GM19351 (cell line): ENCODE data around the gene ASTL.
A peak's percentile ranks its signal among the peaks of the same experiment; 100 is the strongest.
"Not testable (repeated sequence)": the region's sequence is repeated elsewhere in the genome, so short reads cannot be mapped to it uniquely, and the experiment has no call there.

Experiments used
- ATAC-seq: cut with Tn5 transposase; IDR thresholded peaks from one replicate; pipeline ENCODE4 v1.9.1; 2021; ENCODE audit warnings: mild to moderate bottlenecking, moderate library complexity; ENCODE audit not compliant: unreplicated experiment

ASTL gene

GRCh38 chr2:96138179-96139145 is at the start of gene ASTL:
Gene ASTL, minus strand, starts transcription at chr2:96138502. Its CDS starts 66 bp downstream, at chr2:96138436.
- ATAC-seq: no peak

GRCh38 chr2:96186562-96186961 is 48.3 kb upstream of the ASTL start:
- no peak for ATAC-seq

GRCh38 chr2:96185516-96185915 is 47.2 kb upstream of the ASTL start:
- ATAC-seq: no peak

GRCh38 chr2:96184989-96185388 is 46.7 kb upstream of the ASTL start:
- no peak for ATAC-seq

GRCh38 chr2:96184188-96184587 is 45.9 kb upstream of the ASTL start:
- ATAC-seq: no peak

- no peak for ATAC-seq
These were observed 43.2 kb upstream of the ASTL start for GRCh38 chr2:96181529-96181928.

- no peak for ATAC-seq
These were observed 42.2 kb upstream of the ASTL start for GRCh38 chr2:96180521-96180920.

GRCh38 chr2:96180002-96180401 is 41.7 kb upstream of the ASTL start:
- no peak for ATAC-seq

- ATAC-seq: no peak
These were observed 38.4 kb upstream of the ASTL start for GRCh38 chr2:96176661-96177060.

GRCh38 chr2:96175951-96176350 is 37.6 kb upstream of the ASTL start:
- ATAC-seq: no peak

- ATAC-seq: peak; percentile 70
These were observed 36.2 kb upstream of the ASTL start for GRCh38 chr2:96174251-96175144.

- no peak for ATAC-seq
These were observed 33.5 kb upstream of the ASTL start for GRCh38 chr2:96171831-96172230.

- ATAC-seq: no peak
These were observed 32.3 kb upstream of the ASTL start for GRCh38 chr2:96170626-96171025.

- no peak for ATAC-seq
These were observed 31.7 kb upstream of the ASTL start for GRCh38 chr2:96169868-96170507.

GRCh38 chr2:96167407-96168013 is 29.2 kb upstream of the ASTL start:
- no peak for ATAC-seq

- peak; percentile 61 for ATAC-seq
These were observed 26.3 kb upstream of the ASTL start for GRCh38 chr2:96164459-96165184.

- ATAC-seq: peak; percentile 69
These were observed 25.6 kb upstream of the ASTL start for GRCh38 chr2:96163768-96164429.

- no peak for ATAC-seq
These were observed 25.1 kb upstream of the ASTL start for GRCh38 chr2:96163415-96163767.

GRCh38 chr2:96161898-96162297 is 23.6 kb upstream of the ASTL start:
- ATAC-seq: no peak

GRCh38 chr2:96160366-96160765 is 22.1 kb upstream of the ASTL start:
- ATAC-seq: not testable (repeated sequence)
